HG02798 (cell line): ENCODE data around the gene KRT84.
"Not testable (repeated sequence)": the region's sequence is repeated elsewhere in the genome, so short reads cannot be mapped to it uniquely, and the experiment has no call there.

Experiments
- ATAC-seq: cut with Tn5 transposase; IDR thresholded peaks from one replicate; pipeline ENCODE4 v1.9.1; 2021; ENCODE audit warnings: mild to moderate bottlenecking; ENCODE audit not compliant: unreplicated experiment, poor library complexity

KRT84 gene

GRCh38 chr12:52347551-52348510 lies 37.6 kb downstream of the KRT84 start:
- ATAC-seq: no peak

GRCh38 chr12:52347016-52347415 lies 38.4 kb downstream of the KRT84 start:
- ATAC-seq: no peak

GRCh38 chr12:52346593-52346992 lies 38.9 kb downstream of the KRT84 start:
- no peak for ATAC-seq

- not testable (repeated sequence) for ATAC-seq
Measured at GRCh38 chr12:52345041-52345440, 40.4 kb downstream of the KRT84 start.

- no peak for ATAC-seq
Measured at GRCh38 chr12:52344111-52344510, 41.3 kb downstream of the KRT84 start.

GRCh38 chr12:52343550-52343949 lies 41.9 kb downstream of the KRT84 start:
- no peak for ATAC-seq

GRCh38 chr12:52342781-52343490 lies 42.5 kb downstream of the KRT84 start:
- no peak for ATAC-seq

GRCh38 chr12:52341066-52341580 lies 44.3 kb downstream of the KRT84 start:
- no peak for ATAC-seq

- ATAC-seq: no peak
Measured at GRCh38 chr12:52338241-52338960, 47.1 kb downstream of the KRT84 start.

GRCh38 chr12:52337054-52337453 lies 48.4 kb downstream of the KRT84 start:
- ATAC-seq: no peak

GRCh38 chr12:52336641-52337040 lies 48.8 kb downstream of the KRT84 start:
- no peak for ATAC-seq

GRCh38 chr12:52335598-52336262 lies 49.7 kb downstream of the KRT84 start:
- no peak for ATAC-seq

- no peak for ATAC-seq
Measured at GRCh38 chr12:52334185-52334584, 51.3 kb downstream of the KRT84 start.

- no peak for ATAC-seq
Measured at GRCh38 chr12:52333321-52333720, 52.1 kb downstream of the KRT84 start.

- no peak for ATAC-seq
Measured at GRCh38 chr12:52332381-52332780, 53.1 kb downstream of the KRT84 start.

GRCh38 chr12:52331833-52332232 lies 53.6 kb downstream of the KRT84 start:
- ATAC-seq: no peak

GRCh38 chr12:52331039-52331438 lies 54.4 kb downstream of the KRT84 start:
- no peak for ATAC-seq

- no peak for ATAC-seq
Measured at GRCh38 chr12:52327830-52328500, 57.5 kb downstream of the KRT84 start.
